IMR-90 (cell line): ENCODE results near the gene OPN1LW. TPM values are rescaled to one million over a fixed set of nuclear protein-coding genes. Genes with fewer than 3 reads are reported as not detected.

Source experiments
- ATAC-seq: fragments of 200-7000 bp; cut with Tn5 transposase; 2 replicates; pipeline ENCODE4 v1.9.1; 2020; ENCODE audit warnings: low read depth, mild to moderate bottlenecking, moderate library complexity
- BruUV-seq: library from RNA; stranded (reverse); fragments of 400-500 nt; replicated peaks from 2 replicates; lab custom pipeline; 2021; lab: Mats Ljungman, UMichigan
- CTCF ChIA-PET: fragments of 300-600 bp; formaldehyde crosslinking; extraction: SDS; loops from one replicate; lab custom pipeline; 2021; ENCODE audit warnings: antibody characterized with exemption; lab: Yijun Ruan, JAX
- POLR2A ChIA-PET: fragments of 300-600 bp; sonication (Branson Sonifier 250); formaldehyde crosslinking; loops from one replicate; lab custom pipeline; 2022; ENCODE audit warnings: antibody characterized with exemption; ENCODE audit not compliant: unreplicated experiment; lab: Charles Lee
- DNase-seq: peaks from one replicate; pipeline ENCODE4 v3.0.0; 2013
- H2AFZ ChIP-seq: replicated peaks from 2 replicates; pipeline ENCODE3; 2013; ENCODE audit warnings: low read length, mild to moderate bottlenecking; ENCODE audit not compliant: poor library complexity
- H2AK5ac ChIP-seq: 2 replicates; pipeline ENCODE4 v1.6.1; 2013; ENCODE audit warnings: low read depth, low read length, inconsistent platforms
- H2AK9ac ChIP-seq: replicated peaks from 2 replicates; pipeline ENCODE3; 2013; ENCODE audit warnings: mild to moderate bottlenecking, low read depth, low read length, moderate library complexity; ENCODE audit not compliant: poor library complexity
- H2BK120ac ChIP-seq: 2 replicates; pipeline ENCODE4 v1.6.1; 2013; ENCODE audit warnings: low read depth, low read length, inconsistent platforms
- H2BK15ac ChIP-seq: 3 replicates; pipeline ENCODE4 v1.6.1; 2013; ENCODE audit warnings: low read depth, low read length, inconsistent platforms
- H2BK20ac ChIP-seq: 2 replicates; pipeline ENCODE4 v1.6.1; 2013; ENCODE audit warnings: low read depth, mild to moderate bottlenecking, inconsistent platforms, low read length, moderate library complexity
- H2BK5ac ChIP-seq: 2 replicates; pipeline ENCODE4 v1.6.1; 2013; ENCODE audit warnings: mild to moderate bottlenecking, low read depth, low read length, inconsistent platforms; ENCODE audit not compliant: poor library complexity, severe bottlenecking
- H3K14ac ChIP-seq: replicated peaks from 2 replicates; pipeline ENCODE4 v1.6.1; 2013; ENCODE audit warnings: low read depth, low read length, inconsistent platforms
- H3K18ac ChIP-seq: 2 replicates; pipeline ENCODE4 v1.6.1; 2013; ENCODE audit warnings: low read depth, low read length, control low read depth
- H3K23ac ChIP-seq: 2 replicates; pipeline ENCODE4 v1.6.1; 2013; ENCODE audit warnings: low read depth, low read length, inconsistent platforms
- H3K27ac ChIP-seq: 2 replicates; pipeline ENCODE4 v1.5.1; 2013; ENCODE audit warnings: mild to moderate bottlenecking, control low read depth, low read length; ENCODE audit not compliant: insufficient read depth
- H3K27me3 ChIP-seq: 2 replicates; pipeline ENCODE4 v1.6.1; 2013; ENCODE audit warnings: low read length; ENCODE audit not compliant: control insufficient read depth, insufficient read depth
- H3K36me3 ChIP-seq: 2 replicates; pipeline ENCODE4 v1.6.1; 2013; ENCODE audit warnings: low read length, mixed read lengths; ENCODE audit not compliant: control insufficient read depth, insufficient read depth
- H3K4ac ChIP-seq: 2 replicates; pipeline ENCODE4 v1.6.1; 2013; ENCODE audit warnings: low read depth, low read length, inconsistent platforms
- H3K4me1 ChIP-seq: 2 replicates; pipeline ENCODE4 v1.6.1; 2013; ENCODE audit warnings: low read length, mixed read lengths; ENCODE audit not compliant: control insufficient read depth, insufficient read depth
- H3K4me2 ChIP-seq: 2 replicates; pipeline ENCODE4 v1.6.1; 2013; ENCODE audit warnings: low read depth, mild to moderate bottlenecking, control low read depth, low read length, moderate library complexity
- H3K4me3 ChIP-seq: 2 replicates; pipeline ENCODE4 v1.5.1; 2013; ENCODE audit warnings: low read depth, mild to moderate bottlenecking, control low read depth, low read length, moderate library complexity; ENCODE audit not compliant: insufficient read depth
- H3K56ac ChIP-seq: 2 replicates; pipeline ENCODE4 v1.6.1; 2013; ENCODE audit warnings: low read length, inconsistent platforms; ENCODE audit not compliant: insufficient read depth; ENCODE audit errors: extremely low read depth
- H3K79me1 ChIP-seq, 2 experiments: 2 replicates each; pipeline ENCODE4 v1.6.1; 2013; ENCODE audit warnings: low read length in 2 of 2, inconsistent platforms in 1 of 2, low read depth in 1 of 2
- H3K9ac ChIP-seq: 2 replicates; pipeline ENCODE4 v1.6.1; 2013; ENCODE audit warnings: low read depth, low read length, control low read depth
- H3K9me1 ChIP-seq: 2 replicates; pipeline ENCODE4 v1.6.1; 2013; ENCODE audit warnings: low read length, inconsistent platforms; ENCODE audit not compliant: insufficient read depth
- H3K9me3 ChIP-seq: 2 replicates; pipeline ENCODE4 v1.6.1; 2013; ENCODE audit warnings: low read length; ENCODE audit not compliant: control insufficient read depth, insufficient read depth
- H4K20me1 ChIP-seq: 2 replicates; pipeline ENCODE4 v1.6.1; 2013; ENCODE audit warnings: low read length, inconsistent platforms; ENCODE audit not compliant: insufficient read depth
- H4K5ac ChIP-seq: 2 replicates; pipeline ENCODE4 v1.6.1; 2013; ENCODE audit warnings: mild to moderate bottlenecking, low read depth, low read length, control low read depth
- H4K8ac ChIP-seq, 2 experiments: 2 replicates each; pipeline ENCODE4 v1.6.1; 2013; ENCODE audit warnings: low read depth in 2 of 2, low read length in 2 of 2, control low read depth in 1 of 2, inconsistent platforms in 1 of 2
- H4K91ac ChIP-seq: 2 replicates; pipeline ENCODE4 v1.6.1; 2013; ENCODE audit warnings: low read depth, low read length, inconsistent platforms; ENCODE audit not compliant: insufficient read depth
- CEBPB ChIP-seq: IDR thresholded peaks from 2 replicates; pipeline ENCODE4 v1.6.1; 2012; ENCODE audit warnings: low read depth, low read length, improper control_type of control experiment
- CHD1 ChIP-seq: IDR thresholded peaks from 2 replicates; pipeline ENCODE4 v1.6.1; 2012; ENCODE audit warnings: low read depth, low read length, improper control_type of control experiment
- ELK1 ChIP-seq: fragments of 150-350 bp; IDR thresholded peaks from 2 replicates; pipeline ENCODE4 v1.6.1; 2016; ENCODE audit warnings: low read depth, mild to moderate bottlenecking, low read length, moderate library complexity, borderline replicate concordance
- MAFK ChIP-seq: IDR thresholded peaks from 2 replicates; pipeline ENCODE4 v1.6.1; 2012; ENCODE audit warnings: low read depth, low read length, improper control_type of control experiment
- NFE2L2 ChIP-seq: fragments of 150-350 bp; IDR thresholded peaks from 2 replicates; pipeline ENCODE4 v1.6.1; 2016; ENCODE audit warnings: low read depth, mild to moderate bottlenecking, low read length
- POLR2A ChIP-seq: IDR thresholded peaks from 2 replicates; pipeline ENCODE4 v1.6.1; 2012; ENCODE audit warnings: mild to moderate bottlenecking, low read depth, low read length
- RCOR1 ChIP-seq: IDR thresholded peaks from 2 replicates; pipeline ENCODE4 v1.6.1; 2012; ENCODE audit warnings: mild to moderate bottlenecking, low read length, improper control_type of control experiment; ENCODE audit not compliant: insufficient replicate concordance
- RFX5 ChIP-seq: IDR thresholded peaks from 2 replicates; pipeline ENCODE4 v1.8.0; 2012; ENCODE audit warnings: low read depth, mild to moderate bottlenecking, low read length, moderate library complexity
- WGBS, 2 experiments: methylation state at CpG; one replicate each; pipeline versions ENCODE4 v1.1.5 to v1.1.7; 2013; ENCODE audit warnings: missing lambda C conversion rate in 2 of 2; ENCODE audit not compliant: insufficient read length in 1 of 2; ENCODE audit errors: extremely low coverage in 2 of 2; 5-methylcytosine and 5-hydroxymethylcytosine counted together
- dilution Hi-C: fragments of 300-500 bp; cut with HindIII; formaldehyde crosslinking; loops from one replicate; pipeline ENCODE4 v1.14.3; 2018; ENCODE audit warnings: low sequenced_read_pairs; ENCODE audit not compliant: unreplicated experiment
- in situ Hi-C: fragments of 300-500 bp; cut with MboI; formaldehyde crosslinking; loops from 3 replicates; pipeline ENCODE4 v1.14.3; 2019; ENCODE audit warnings: low sequenced_read_pairs, inconsistent platforms, mixed read lengths
- intact Hi-C: fragments of 100-400 bp; cut with micrococcal nuclease; formaldehyde crosslinking; loops from 2 replicates; pipeline ENCODE4 v1.10.0; 2022
- polyA plus RNA-seq, 3 experiments: library from polyadenylated mRNA; depleted of rRNA; stranded (reverse); fragments of >200 nt; gene quantifications; 2 replicates each; pipeline ENCODE4 v1.2.3, GENCODE V29; 2012; ENCODE audit warnings: low replicate concordance in 1 of 3
- total RNA-seq: library from RNA; depleted of rRNA; stranded (reverse); fragments of >200 nt; gene quantifications from 2 replicates; pipeline ENCODE4 v1.2.3, GENCODE V29; 2012
- TF ChIP-seq, protein P1 (sequence below): conservative IDR thresholded peaks from 2 replicates; pipeline ENCODE4 v1.5.1; 2012; ENCODE audit warnings: mild to moderate bottlenecking, low read depth, low read length, improper control_type of control experiment
- TF ChIP-seq, protein P2 (sequence below): fragments of 150-350 bp; IDR thresholded peaks from 2 replicates; pipeline ENCODE4 v1.6.1; 2017; ENCODE audit warnings: mild to moderate bottlenecking, antibody characterized with exemption, low read length, low read depth

Gene OPN1LW
- total and polyA plus RNA-seq, 2 of the 4 experiments (the other 2 are of a cell fraction) = not detected

GRCh38 chrX:154098551-154098950 lies 45.5 kb upstream of the OPN1LW start (continued):
- TF ChIP-seq, protein P1, sequence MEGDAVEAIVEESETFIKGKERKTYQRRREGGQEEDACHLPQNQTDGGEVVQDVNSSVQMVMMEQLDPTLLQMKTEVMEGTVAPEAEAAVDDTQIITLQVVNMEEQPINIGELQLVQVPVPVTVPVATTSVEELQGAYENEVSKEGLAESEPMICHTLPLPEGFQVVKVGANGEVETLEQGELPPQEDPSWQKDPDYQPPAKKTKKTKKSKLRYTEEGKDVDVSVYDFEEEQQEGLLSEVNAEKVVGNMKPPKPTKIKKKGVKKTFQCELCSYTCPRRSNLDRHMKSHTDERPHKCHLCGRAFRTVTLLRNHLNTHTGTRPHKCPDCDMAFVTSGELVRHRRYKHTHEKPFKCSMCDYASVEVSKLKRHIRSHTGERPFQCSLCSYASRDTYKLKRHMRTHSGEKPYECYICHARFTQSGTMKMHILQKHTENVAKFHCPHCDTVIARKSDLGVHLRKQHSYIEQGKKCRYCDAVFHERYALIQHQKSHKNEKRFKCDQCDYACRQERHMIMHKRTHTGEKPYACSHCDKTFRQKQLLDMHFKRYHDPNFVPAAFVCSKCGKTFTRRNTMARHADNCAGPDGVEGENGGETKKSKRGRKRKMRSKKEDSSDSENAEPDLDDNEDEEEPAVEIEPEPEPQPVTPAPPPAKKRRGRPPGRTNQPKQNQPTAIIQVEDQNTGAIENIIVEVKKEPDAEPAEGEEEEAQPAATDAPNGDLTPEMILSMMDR = no peak
- TF ChIP-seq CEBPB = no peak
- no peak for TF ChIP-seq NFE2L2
- TF ChIP-seq MAFK = no peak
- TF ChIP-seq POLR2A = no peak

- Histone ChIP-seq H4K5ac (no peak overlapping the region), H3K27ac (no peak overlapping the region), H3K56ac (no peak overlapping the region), H3K79me1 (no peaks in the 10 kb centered on the region), H3K27me3 (peaks cover 31% of the 10 kb centered on the region), H3K4me2 (no peak overlapping the region), H3K9me3 (no peaks in the 10 kb centered on the region; the same call in 1 of the 2 replicates), H2AFZ (no peak overlapping the region), H3K23ac (no peak overlapping the region), H2BK5ac (no peak overlapping the region), H3K18ac (no peak overlapping the region), H2AK9ac (no peak overlapping the region), H3K14ac (no peak overlapping the region), H3K36me3 (no peaks in the 10 kb centered on the region), H3K4ac (no peak overlapping the region), H2BK120ac (no peak overlapping the region), H2BK15ac (no peak overlapping the region), H2BK20ac (no peak overlapping the region), H3K9me1 (no peaks in the 10 kb centered on the region), H4K20me1 (no peaks in the 10 kb centered on the region), H3K4me3 (no peak overlapping the region), H3K4me1 (no peaks in the 10 kb centered on the region), H4K91ac (no peak overlapping the region), H4K8ac (no peak overlapping the region), H2AK5ac (no peak overlapping the region), H3K9ac (no peak overlapping the region)
- intact Hi-C loops (no loop called here), dilution Hi-C loops (no loop called here), in situ Hi-C loops (no loop called here)
- no CpG with 5 or more reads among the region's 6 CpGs for WGBS, 2 experiments
- BruUV-seq = no TSS peak
- ChIA-PET CTCF (no interaction called here), POLR2A (no interaction called here)
- ATAC-seq (no peak), DNase-seq (no peak)
- TF ChIP-seq, protein P2, sequence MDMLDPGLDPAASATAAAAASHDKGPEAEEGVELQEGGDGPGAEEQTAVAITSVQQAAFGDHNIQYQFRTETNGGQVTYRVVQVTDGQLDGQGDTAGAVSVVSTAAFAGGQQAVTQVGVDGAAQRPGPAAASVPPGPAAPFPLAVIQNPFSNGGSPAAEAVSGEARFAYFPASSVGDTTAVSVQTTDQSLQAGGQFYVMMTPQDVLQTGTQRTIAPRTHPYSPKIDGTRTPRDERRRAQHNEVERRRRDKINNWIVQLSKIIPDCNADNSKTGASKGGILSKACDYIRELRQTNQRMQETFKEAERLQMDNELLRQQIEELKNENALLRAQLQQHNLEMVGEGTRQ = no peak
- TF ChIP-seq RFX5 (no peak), POLR2A (no peak), CHD1 (no peak), MAFK (no peak), RCOR1 (no peak), ELK1 (no peak)
- TF ChIP-seq, protein P1 = no peak
These were observed 30.3 kb upstream of the OPN1LW start for GRCh38 chrX:154113729-154114128.
